Hepatocyte (in vitro differentiated cells): ENCODE results near the gene GCH1.

ENCODE experiments used
- CTCF ChIP-seq: fragments of 200-600 bp; sonication (generic); IDR thresholded peaks from 2 replicates; pipeline ENCODE4 v1.5.1; 2016; ENCODE audit warnings: antibody characterized with exemption, mild to moderate bottlenecking; ENCODE audit not compliant: poor library complexity
- EZH2 ChIP-seq: fragments of 200-600 bp; sonication (generic); IDR thresholded peaks from 2 replicates; pipeline ENCODE4 v1.6.1; 2016; ENCODE audit warnings: antibody characterized with exemption, mild to moderate bottlenecking, borderline replicate concordance
- EZH2phosphoT487 ChIP-seq: fragments of 200-600 bp; sonication (generic); IDR thresholded peaks from one replicate; pipeline ENCODE4 v1.6.1; 2018; ENCODE audit warnings: antibody characterized with exemption, mild to moderate bottlenecking, low read depth, moderate library complexity; ENCODE audit not compliant: unreplicated experiment, severe bottlenecking

DNA sequence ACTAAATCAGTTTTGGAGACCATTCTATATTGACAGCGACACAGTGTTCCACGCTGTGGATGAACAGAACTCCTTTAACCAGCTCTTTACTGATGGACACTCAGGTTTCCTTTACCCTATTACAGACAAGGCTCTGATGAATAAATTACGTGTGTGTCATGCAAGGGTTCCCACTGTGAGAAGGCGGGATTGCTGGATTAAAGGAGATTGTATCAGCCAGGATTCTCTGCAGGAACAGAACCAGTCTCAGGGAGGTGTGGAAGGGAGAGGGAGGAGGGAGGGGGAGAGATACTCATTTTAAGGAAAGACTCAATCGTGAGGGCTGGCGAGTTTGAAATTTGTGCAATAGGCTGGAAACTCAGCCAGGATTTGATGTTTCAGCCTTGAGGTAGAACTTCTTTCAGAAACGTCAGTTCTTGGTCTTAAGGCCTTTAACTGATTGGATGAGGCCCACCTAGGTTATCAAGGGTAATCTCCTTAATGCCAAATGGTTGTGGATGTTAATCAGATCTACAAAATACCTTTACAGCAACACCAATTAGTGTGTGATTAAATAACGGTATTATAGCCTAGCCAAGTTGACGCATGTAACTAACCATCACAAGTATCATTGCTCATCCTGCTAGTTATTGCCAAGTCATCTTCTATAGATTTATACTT lies 104.0 kb downstream of the GCH1 start:
- no peak for TF ChIP-seq CTCF
- TF ChIP-seq EZH2phosphoT487, result no peak
- TF ChIP-seq EZH2, result no peak
